ENCODE measurements around the gene NCAPG.

Gene NCAPG

DNA sequence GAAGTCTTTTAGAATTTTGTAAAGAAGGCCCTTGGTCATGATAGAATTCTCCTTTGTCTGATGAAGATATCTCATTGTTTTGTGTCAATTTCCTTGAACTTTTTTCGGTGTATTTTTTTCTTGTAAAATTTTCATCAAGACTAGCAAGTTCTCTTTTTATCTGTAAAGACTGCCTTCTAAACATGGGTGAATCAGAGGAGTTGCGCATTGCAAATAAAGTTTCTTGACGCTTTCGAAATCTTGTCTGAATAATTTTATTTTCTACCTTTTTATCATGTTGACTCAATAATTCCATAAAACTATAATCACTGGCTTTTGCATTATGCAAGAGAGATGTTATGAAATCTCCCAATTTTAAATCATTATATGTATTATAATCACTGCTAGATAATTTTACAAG is 66.2 kb downstream of the NCAPG start:
- no peak overlapping the region for H3K27ac ChIP-seq
- TF ChIP-seq ZFX (IDR thresholded peaks at IDR 0.05; ENCODE audit: borderline replicate concordance) = no peak
- TF ChIP-seq, protein P1, sequence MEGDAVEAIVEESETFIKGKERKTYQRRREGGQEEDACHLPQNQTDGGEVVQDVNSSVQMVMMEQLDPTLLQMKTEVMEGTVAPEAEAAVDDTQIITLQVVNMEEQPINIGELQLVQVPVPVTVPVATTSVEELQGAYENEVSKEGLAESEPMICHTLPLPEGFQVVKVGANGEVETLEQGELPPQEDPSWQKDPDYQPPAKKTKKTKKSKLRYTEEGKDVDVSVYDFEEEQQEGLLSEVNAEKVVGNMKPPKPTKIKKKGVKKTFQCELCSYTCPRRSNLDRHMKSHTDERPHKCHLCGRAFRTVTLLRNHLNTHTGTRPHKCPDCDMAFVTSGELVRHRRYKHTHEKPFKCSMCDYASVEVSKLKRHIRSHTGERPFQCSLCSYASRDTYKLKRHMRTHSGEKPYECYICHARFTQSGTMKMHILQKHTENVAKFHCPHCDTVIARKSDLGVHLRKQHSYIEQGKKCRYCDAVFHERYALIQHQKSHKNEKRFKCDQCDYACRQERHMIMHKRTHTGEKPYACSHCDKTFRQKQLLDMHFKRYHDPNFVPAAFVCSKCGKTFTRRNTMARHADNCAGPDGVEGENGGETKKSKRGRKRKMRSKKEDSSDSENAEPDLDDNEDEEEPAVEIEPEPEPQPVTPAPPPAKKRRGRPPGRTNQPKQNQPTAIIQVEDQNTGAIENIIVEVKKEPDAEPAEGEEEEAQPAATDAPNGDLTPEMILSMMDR (IDR thresholded peaks at IDR 0.05) = no peak

GRCh38 chr4:17877661-17878060 is 66.9 kb downstream of the NCAPG start:
- no peak overlapping the region for H3K27ac ChIP-seq
- TF ChIP-seq, protein P1 (IDR thresholded peaks at IDR 0.05) = no peak
- TF ChIP-seq ZFX (IDR thresholded peaks at IDR 0.05; ENCODE audit: borderline replicate concordance) = no peak

DNA sequence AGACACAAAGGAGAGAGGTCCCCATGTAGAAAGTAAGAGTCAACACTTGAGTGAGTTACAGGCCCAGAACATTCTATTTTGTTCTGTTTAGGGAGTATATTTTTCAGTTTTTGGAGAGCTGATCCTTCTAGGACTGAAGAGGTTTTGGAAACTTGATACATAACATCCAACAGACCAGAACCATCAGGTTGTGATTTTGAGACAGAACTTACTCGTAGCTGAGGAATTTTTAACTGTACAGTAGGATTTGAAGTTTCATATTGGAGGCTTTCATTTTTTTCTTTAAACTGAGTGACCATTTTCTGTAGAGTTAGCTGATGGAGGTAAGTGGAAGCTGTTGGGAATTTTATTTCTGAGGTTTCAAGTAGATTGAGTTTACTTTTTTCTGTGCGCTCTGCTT is 73.3 kb downstream of the NCAPG start:
- TF ChIP-seq, protein P1 (IDR thresholded peaks at IDR 0.05) = no peak
- TF ChIP-seq ZFX (IDR thresholded peaks at IDR 0.05; ENCODE audit: borderline replicate concordance) = no peak
- H3K27ac ChIP-seq = no peak overlapping the region

DNA sequence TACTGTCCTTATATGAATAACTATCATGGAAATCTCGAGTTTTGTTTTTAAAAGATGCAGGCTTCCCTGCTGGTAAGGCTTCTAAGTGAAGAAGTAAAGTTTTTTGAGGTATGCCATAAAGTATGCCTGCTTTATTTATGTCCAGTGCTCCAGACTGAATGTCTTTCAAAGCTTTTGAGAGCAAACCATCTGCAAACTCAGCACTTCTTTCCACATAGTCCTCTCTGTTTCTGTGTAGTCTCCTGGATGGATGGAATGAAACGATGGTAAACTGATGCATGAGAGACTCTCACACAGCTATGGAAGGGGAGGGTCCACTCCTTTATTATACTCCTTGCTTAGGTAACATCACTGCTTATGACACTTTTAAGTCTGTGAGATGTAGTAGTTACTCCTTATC is 73.7 kb downstream of the NCAPG start:
- no peak overlapping the region for H3K27ac ChIP-seq
- TF ChIP-seq, protein P1 (IDR thresholded peaks at IDR 0.05) = no peak
- no peak for TF ChIP-seq ZFX (IDR thresholded peaks at IDR 0.05; ENCODE audit: borderline replicate concordance)

DNA sequence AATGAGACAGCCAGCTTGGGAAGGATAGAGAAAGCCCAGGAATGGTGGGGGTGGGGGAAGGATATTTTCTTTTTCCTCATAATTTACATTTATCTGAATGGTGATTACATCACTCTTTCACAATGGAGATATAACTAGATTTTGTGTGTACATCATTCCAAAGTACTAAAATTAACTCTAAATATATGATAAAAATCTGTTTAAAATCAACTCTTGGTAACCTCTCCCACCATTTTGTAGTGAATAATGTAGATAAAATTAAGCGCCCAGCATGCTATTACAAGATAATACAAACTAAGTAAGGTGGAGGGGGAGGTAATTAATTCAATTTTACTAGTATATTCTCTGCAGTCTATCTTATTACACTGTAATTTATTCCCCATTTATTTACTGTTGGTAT is 78.9 kb downstream of the NCAPG start:
- no peak overlapping the region for H3K27ac ChIP-seq
- TF ChIP-seq ZFX (IDR thresholded peaks at IDR 0.05; ENCODE audit: borderline replicate concordance) = no peak
- TF ChIP-seq, protein P1 (IDR thresholded peaks at IDR 0.05) = no peak

GRCh38 chr4:17894421-17894820 is 83.6 kb downstream of the NCAPG start:
- no peak overlapping the region for H3K27ac ChIP-seq
- TF ChIP-seq ZFX (IDR thresholded peaks at IDR 0.05; ENCODE audit: borderline replicate concordance) = no peak
- TF ChIP-seq, protein P1 (IDR thresholded peaks at IDR 0.05) = no peak
